ENCODE results near the gene NFYA. TPM values are rescaled to one million over a fixed set of nuclear protein-coding genes. Genes with fewer than 3 reads are reported as not detected.

NFYA gene
- total and polyA plus RNA-seq, 2 donors (not counting 1 experiment from before 2014, with no cell fraction given): 23.3 to 44.3 TPM

- Histone ChIP-seq H3K4me3 (ENCODE audit: control extremely low read depth in 1 of 5, extremely low read depth in 1 of 5, insufficient read depth in 1 of 5, low read depth in 2 of 5, low read length in 4 of 5) (no peak overlapping the region), H3K9me3 (ENCODE audit: control extremely low read depth in 1 of 3, control insufficient read depth in 2 of 3, insufficient read depth in 1 of 3, low read length in 2 of 3) (no peaks in the 10 kb centered on the region), H3K36me3 (replicated peaks in 1 of 2; ENCODE audit: control extremely low read depth in 1 of 2, control insufficient read depth in 1 of 2, extremely low read depth in 1 of 2, insufficient read depth in 2 of 2, low read length in 1 of 2) (peaks cover 2 to 20% of the 10 kb centered on the region in 2 experiments), H3K27ac (ENCODE audit: low read length in 2 of 2) (peak overlapping the region in 1 of 2 donors; percentile 97), H3K4me2 (replicated peaks; ENCODE audit: low read depth, low read length, poor library complexity, severe bottlenecking) (peak overlapping the region; percentile 89), H4K20me1 (ENCODE audit: control insufficient read depth, insufficient read depth, low read length, poor library complexity, severe bottlenecking) (no peaks in the 10 kb centered on the region), H3K4me1 (ENCODE audit: control insufficient read depth in 2 of 2, insufficient read depth in 2 of 2, low read length in 2 of 2) (peaks cover 42 to 45% of the 10 kb centered on the region in 2 donors), H2AFZ (ENCODE audit: insufficient read depth, low read depth, low read length, poor library complexity, severe bottlenecking) (no peak overlapping the region), H3K79me2 (ENCODE audit: control insufficient read depth, insufficient read depth, low read length) (peaks cover 74% of the 10 kb centered on the region), H3K27me3 (replicated peaks in 1 of 4; ENCODE audit: control extremely low read depth in 1 of 4, control insufficient read depth in 3 of 4, insufficient read depth in 4 of 4, low read length in 3 of 4) (no peaks in the 10 kb centered on the region), H3K9ac (ENCODE audit: low read length) (no peak overlapping the region)
- Mint-ChIP-seq H3K27ac (peak overlapping the region; percentile 43), H3K27me3 (no peaks in the 10 kb centered on the region), H3K4me3 (peak overlapping the region; percentile 31), H3K4me1 (peaks cover 60% of the 10 kb centered on the region), H3K9me3 (ENCODE audit: insufficient read depth) (no peaks in the 10 kb centered on the region)
- ChIA-PET POLR2A (no interaction called here), CTCF (interaction anchor here (1.0 to 1.7 kb wide), 4 partner anchors 8 to 203 kb away, joined by 3 to 5 read pairs (median 3); no protein-coding TSS in a partner anchor)
- 100% methylated on average over 1 of the region's 4 CpGs for WGBS (ENCODE audit: insufficient coverage)
- no peak for TF ChIP-seq CTCF (IDR thresholded peaks at IDR 0.05)
- no peak for TF ChIP-seq EZH2 (IDR thresholded peaks at IDR 0.05; ENCODE audit: borderline replicate concordance, insufficient read depth, low read depth, low read length, poor library complexity, severe bottlenecking)
- DNase-seq (no peak), ATAC-seq (ENCODE audit: low read depth) (no peak)
- intact Hi-C loops (cut with micrococcal nuclease): loop anchor here (10.0 kb wide), 3 partner anchors 199 to 1489 kb away; partner anchors contain the start of genes UBR2 and USP49
These were observed 3.2 kb downstream of the NFYA start for GRCh38 chr6:41075651-41076626.

GRCh38 chr6:41077536-41077935, 4.8 kb downstream of the NFYA start:
- Histone ChIP-seq H3K36me3 (replicated peaks in 1 of 2; ENCODE audit: control extremely low read depth in 1 of 2, control insufficient read depth in 1 of 2, extremely low read depth in 1 of 2, insufficient read depth in 2 of 2, low read length in 1 of 2) (peaks cover 2 to 30% of the 10 kb centered on the region in 2 experiments), H3K27me3 (replicated peaks in 1 of 4; ENCODE audit: control extremely low read depth in 1 of 4, control insufficient read depth in 3 of 4, insufficient read depth in 4 of 4, low read length in 3 of 4) (no peaks in the 10 kb centered on the region), H3K4me3 (ENCODE audit: control extremely low read depth in 1 of 5, extremely low read depth in 1 of 5, insufficient read depth in 1 of 5, low read depth in 2 of 5, low read length in 4 of 5) (no peak overlapping the region), H2AFZ (ENCODE audit: insufficient read depth, low read depth, low read length, poor library complexity, severe bottlenecking) (no peak overlapping the region), H3K9me3 (ENCODE audit: control extremely low read depth in 1 of 3, control insufficient read depth in 2 of 3, insufficient read depth in 1 of 3, low read length in 2 of 3) (no peaks in the 10 kb centered on the region), H3K4me2 (replicated peaks; ENCODE audit: low read depth, low read length, poor library complexity, severe bottlenecking) (no peak overlapping the region), H3K4me1 (ENCODE audit: control insufficient read depth in 2 of 2, insufficient read depth in 2 of 2, low read length in 2 of 2) (peaks cover 36 to 40% of the 10 kb centered on the region in 2 donors), H4K20me1 (ENCODE audit: control insufficient read depth, insufficient read depth, low read length, poor library complexity, severe bottlenecking) (no peaks in the 10 kb centered on the region), H3K27ac (ENCODE audit: low read length in 2 of 2) (no peak overlapping the region), H3K9ac (ENCODE audit: low read length) (no peak overlapping the region), H3K79me2 (ENCODE audit: control insufficient read depth, insufficient read depth, low read length) (peaks cover 84% of the 10 kb centered on the region)
- POLR2A ChIA-PET: no interaction called here
- no peak for ATAC-seq (ENCODE audit: low read depth)
- intact Hi-C loops (cut with micrococcal nuclease): loop anchor here (10.0 kb wide), 3 partner anchors 197 to 1487 kb away; partner anchors contain the start of genes UBR2 and USP49
- WGBS (ENCODE audit: insufficient coverage): no CpG with 5 or more reads among the region's 2 CpGs
- H3K4me1 Mint-ChIP-seq: peaks cover 56% of the 10 kb centered on the region
- no peaks in the 10 kb centered on the region for H3K9me3 Mint-ChIP-seq (ENCODE audit: insufficient read depth)
- no peaks in the 10 kb centered on the region for H3K27me3 Mint-ChIP-seq
- no peak overlapping the region for H3K4me3 Mint-ChIP-seq
- no peak for TF ChIP-seq CTCF (IDR thresholded peaks at IDR 0.05)
- TF ChIP-seq EZH2 (IDR thresholded peaks at IDR 0.05; ENCODE audit: borderline replicate concordance, insufficient read depth, low read depth, low read length, poor library complexity, severe bottlenecking): no peak
- DNase-seq: no peak
- CTCF ChIA-PET: no interaction called here
- no peak overlapping the region for H3K27ac Mint-ChIP-seq
